NCI-H1048 (cell line): Measurements from ENCODE around the gene FAR1.

Experiments used
- DNase-seq: peaks from one replicate; lab custom pipeline; 2025; lab: John Stamatoyannopoulos, UW

The FAR1 gene

DNA sequence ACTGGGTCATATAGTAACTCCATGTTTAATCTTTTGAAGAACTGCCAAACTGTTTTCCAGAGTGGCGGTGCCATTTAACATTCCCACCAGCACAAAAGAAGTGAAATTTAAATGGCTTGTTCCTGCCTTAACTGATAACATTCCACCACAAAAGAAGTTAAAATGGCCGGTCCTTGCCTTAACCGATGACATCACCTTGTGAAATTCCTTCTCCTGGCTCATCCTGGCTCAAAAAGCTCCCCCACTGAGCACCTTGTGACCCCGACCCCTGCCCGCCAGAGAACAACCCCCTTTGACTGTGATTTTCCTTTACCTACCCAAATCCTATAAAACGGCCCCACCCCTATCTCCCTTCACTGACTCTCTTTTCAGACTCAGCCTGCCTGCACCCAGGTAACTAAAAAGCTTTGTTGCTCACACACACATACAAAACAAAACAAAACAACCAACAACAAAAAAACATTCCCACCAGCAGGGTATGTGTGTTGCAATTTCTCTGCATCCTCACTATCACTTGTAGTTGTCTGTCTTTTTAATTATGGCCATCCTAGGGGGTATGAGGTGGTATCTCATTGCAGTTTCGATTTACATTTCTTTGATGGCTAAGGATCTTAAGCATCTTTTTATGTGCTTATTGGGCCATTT is 109.0 kb downstream of the FAR1 start:
- no peak for DNase-seq

DNA sequence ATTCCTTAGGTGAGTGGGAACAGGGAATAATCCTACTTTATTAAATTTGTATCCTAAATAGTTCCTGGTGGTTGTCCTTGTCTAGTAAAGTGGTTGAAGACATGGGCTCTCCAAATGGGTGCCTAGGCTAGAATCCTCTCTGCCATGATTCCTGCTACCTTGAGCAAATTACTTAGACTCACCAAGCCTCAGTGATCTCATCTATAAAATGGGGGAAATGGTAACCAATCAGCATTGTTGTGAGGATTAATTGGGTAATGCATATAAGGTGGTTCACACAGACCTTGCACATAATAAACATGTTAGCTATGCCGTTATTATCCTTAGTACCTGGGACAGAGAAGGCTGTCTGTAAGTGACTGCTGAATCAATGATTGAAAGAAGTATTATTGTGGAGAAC is 109.9 kb downstream of the FAR1 start:
- no peak for DNase-seq

DNA sequence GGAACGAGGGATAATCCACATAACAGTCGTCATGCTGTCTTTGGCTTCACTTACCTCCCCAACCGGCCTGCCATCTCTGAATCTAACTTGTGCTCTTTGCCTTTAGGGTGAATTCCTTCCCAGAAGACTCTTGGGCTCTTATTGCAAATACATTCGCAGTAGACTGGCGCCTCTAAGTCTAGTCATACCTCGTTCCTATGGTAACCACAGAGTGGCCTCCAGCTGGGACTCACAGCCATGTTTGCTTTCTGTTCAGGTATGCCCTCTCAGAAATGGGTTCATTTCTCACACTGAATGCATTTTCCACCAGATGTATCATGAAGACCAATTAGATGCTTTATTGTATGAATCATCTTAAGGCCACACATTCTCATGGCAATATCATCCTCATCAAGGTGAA is 112.7 kb downstream of the FAR1 start:
- DNase-seq, result no peak
